ENCODE measurements around the gene DEPDC1. TPM values are rescaled to one million over a fixed set of nuclear protein-coding genes. Genes with fewer than 3 reads are reported as not detected.
"Not testable (repeated sequence)": the region's sequence is repeated elsewhere in the genome, so short reads cannot be mapped to it uniquely, and the experiment has no call there.

Gene DEPDC1, protein sequence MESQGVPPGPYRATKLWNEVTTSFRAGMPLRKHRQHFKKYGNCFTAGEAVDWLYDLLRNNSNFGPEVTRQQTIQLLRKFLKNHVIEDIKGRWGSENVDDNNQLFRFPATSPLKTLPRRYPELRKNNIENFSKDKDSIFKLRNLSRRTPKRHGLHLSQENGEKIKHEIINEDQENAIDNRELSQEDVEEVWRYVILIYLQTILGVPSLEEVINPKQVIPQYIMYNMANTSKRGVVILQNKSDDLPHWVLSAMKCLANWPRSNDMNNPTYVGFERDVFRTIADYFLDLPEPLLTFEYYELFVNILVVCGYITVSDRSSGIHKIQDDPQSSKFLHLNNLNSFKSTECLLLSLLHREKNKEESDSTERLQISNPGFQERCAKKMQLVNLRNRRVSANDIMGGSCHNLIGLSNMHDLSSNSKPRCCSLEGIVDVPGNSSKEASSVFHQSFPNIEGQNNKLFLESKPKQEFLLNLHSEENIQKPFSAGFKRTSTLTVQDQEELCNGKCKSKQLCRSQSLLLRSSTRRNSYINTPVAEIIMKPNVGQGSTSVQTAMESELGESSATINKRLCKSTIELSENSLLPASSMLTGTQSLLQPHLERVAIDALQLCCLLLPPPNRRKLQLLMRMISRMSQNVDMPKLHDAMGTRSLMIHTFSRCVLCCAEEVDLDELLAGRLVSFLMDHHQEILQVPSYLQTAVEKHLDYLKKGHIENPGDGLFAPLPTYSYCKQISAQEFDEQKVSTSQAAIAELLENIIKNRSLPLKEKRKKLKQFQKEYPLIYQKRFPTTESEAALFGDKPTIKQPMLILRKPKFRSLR
- under 1 TPM; 0.04 to 0.11 (median 0.07) TPM for polyA plus RNA-seq

DNA sequence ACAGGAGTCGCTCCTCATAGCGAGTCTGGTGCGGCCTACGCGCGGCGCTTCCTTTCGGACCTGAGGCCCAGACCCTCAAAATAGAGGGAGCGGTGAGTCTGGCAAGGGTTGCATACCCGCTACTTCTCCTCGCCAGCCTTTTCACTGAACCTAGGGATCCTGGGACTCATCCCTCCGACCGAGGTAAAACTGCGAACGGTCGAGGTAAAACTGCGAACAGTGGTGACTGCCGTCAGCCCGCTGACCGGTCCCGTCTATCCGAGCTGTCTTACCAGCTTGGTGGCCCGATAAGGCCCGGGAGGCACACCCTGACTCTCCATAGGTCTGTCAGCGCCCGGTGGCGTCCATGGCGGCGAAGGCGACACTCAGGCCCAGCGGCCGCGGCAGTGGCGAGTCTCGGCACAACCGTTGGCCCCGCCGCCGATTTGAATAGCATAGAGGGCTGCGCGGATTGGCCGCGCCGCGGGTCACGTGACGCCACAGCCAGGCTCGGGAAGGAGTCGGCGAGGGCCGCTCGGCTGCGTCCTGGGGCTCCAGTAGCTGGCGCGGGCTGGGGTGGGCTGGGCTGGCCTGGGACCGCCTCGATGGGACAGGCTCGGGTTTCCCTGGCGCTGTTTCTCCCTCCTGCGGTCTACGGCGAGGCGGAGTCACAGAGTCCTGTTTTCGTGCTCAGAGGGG is at the start of gene DEPDC1:
Gene DEPDC1, minus strand, starts transcription at position 403 of the 678 bp plus-strand sequence. Its CDS starts 83 bp downstream, at position 320.
- H3K27ac ChIP-seq (ENCODE audit: low read depth, low read length), result no peak within 1 kb of the TSS
- WGBS, 3 donors, result 0 to 3% (median 1%) methylated on average over 64 of the region's 64 CpGs

DNA sequence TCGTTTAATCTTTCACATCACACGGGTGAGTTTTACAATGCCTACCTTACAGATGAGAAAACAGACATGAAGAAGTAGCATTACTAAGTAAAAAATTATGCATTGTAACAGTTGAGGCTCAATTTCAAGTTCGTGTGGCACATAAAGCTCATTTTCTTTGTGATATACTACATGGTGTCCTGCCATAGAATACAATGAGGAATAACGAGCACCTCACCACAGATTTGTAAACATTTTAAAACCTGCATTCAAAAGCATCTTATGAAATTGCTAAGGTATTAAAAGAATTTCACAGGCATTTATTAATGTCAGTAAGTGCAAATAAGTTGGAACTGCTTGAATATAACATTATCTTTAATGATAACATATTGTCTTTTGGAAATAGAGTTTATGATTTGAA is 47.8 kb upstream of the DEPDC1 start:
- 74 to 81% (median 76%) methylated on average over 4 of the region's 4 CpGs for WGBS, 3 donors
- no peak overlapping the region for H3K27ac ChIP-seq (ENCODE audit: low read depth, low read length)

GRCh38 chr1:68542586-68542985 is 45.7 kb upstream of the DEPDC1 start:
- no peak overlapping the region for H3K27ac ChIP-seq (ENCODE audit: low read depth, low read length)

DNA sequence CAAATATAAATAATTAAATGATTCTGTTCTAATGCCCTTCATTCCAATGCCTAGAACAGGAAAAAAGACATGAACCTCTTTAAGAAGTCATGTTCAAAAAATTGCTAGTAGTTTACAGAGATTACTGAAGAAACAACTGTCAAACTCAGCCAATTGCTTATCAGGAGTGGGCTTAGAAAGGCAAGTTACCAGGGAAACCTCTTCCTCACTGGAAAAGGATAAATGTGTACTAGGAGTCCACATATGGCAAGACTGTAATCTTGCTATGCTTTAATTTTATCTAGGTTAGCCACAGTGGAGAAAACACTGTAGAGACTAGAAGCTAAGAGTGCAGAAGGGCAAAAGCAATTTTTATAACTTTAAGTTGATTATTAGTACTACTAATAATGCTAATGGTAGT is 42.1 kb upstream of the DEPDC1 start:
- H3K27ac ChIP-seq (ENCODE audit: low read depth, low read length), result no peak overlapping the region

- WGBS, 3 donors, result 69 to 96% (median 94%) methylated on average over 3 of the region's 3 CpGs
Measured at GRCh38 chr1:68528243-68528642, 31.4 kb upstream of the DEPDC1 start.

DNA sequence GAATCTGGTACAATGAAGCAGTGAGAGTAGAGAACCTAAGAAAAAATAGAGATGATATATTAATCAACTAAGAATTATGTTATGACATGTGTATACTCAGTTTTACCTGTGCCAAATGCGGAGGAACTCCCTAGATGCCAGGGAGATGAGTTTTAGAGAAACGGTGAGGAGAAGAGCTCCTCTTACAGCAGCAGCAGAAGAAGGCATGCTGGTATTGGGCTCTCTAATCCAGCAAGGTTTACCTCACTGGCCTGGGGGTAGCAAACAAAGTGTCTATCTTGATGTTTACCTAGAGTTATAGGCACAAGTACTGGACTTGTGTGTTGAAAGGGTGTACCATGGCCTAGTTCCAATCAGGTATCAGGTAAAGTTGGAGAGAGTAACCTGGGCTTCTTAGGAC is 28.9 kb upstream of the DEPDC1 start:
- no peak overlapping the region for H3K27ac ChIP-seq (ENCODE audit: low read depth, low read length)
- 85 to 89% (median 87%) methylated on average over 2 of the region's 2 CpGs for WGBS, 3 donors

More at GRCh38 chr1:68528243-68528642, 31.4 kb upstream of the DEPDC1 start:
- no peak overlapping the region for H3K27ac ChIP-seq (ENCODE audit: low read depth, low read length)

- no peak overlapping the region for H3K27ac ChIP-seq (ENCODE audit: low read depth, low read length)
Measured at GRCh38 chr1:68521286-68521685, 24.4 kb upstream of the DEPDC1 start.

DNA sequence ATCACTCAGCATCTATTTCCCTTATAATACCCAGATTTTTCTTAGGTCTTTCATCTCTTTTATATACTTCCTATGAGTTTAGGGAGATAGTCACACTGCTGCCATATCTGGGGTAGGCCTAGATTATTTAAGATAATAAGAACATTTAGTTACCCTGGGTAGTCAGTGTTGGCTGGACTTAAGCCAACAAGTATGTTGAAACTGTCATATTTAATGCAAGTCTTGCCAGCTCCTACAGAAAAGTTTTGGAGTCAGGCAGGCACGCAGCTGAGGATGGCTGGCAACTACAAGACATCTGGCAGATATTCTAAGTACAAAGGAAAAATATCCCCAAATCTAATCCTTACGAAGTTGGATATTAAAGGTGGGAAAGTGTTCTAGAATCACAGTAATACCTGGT is 19.2 kb upstream of the DEPDC1 start:
- H3K27ac ChIP-seq (ENCODE audit: low read depth, low read length), result no peak overlapping the region
- WGBS, 3 donors, result 42 to 66% (median 64%) methylated on average over 2 of the region's 2 CpGs

DNA sequence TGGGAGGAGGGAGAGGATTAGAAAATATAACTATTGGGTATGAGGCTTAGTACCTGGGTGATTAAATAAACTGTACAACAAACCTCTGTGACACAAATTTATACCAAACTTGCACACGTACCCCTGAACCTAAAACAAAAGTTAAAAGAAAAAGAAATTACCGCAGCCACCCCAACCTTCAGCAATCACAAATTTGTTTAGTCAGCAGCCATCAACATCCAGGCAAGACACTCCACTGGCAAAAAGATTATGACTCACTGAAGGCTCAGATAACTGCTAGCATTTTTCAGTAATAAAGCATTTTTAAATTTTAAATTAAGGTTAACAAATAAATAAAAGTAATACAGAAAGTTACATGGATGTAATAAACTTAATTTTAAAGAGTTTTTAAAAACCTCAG is 14.4 kb upstream of the DEPDC1 start:
- WGBS, 3 donors, result 87 to 96% (median 92%) methylated on average over 2 of the region's 2 CpGs

GRCh38 chr1:68506386-68506785 is 9.5 kb upstream of the DEPDC1 start:
- WGBS, 3 donors, result 82 to 96% (median 92%) methylated on average over 3 of the region's 3 CpGs
- no peak overlapping the region for H3K27ac ChIP-seq (ENCODE audit: low read depth, low read length)

More for the DNA sequence above, 14.4 kb upstream of the DEPDC1 start:
- H3K27ac ChIP-seq (ENCODE audit: low read depth, low read length), result no peak overlapping the region

- H3K27ac ChIP-seq (ENCODE audit: low read depth, low read length), result no peak overlapping the region
Measured at GRCh38 chr1:68503085-68503484, 6.2 kb upstream of the DEPDC1 start.

DNA sequence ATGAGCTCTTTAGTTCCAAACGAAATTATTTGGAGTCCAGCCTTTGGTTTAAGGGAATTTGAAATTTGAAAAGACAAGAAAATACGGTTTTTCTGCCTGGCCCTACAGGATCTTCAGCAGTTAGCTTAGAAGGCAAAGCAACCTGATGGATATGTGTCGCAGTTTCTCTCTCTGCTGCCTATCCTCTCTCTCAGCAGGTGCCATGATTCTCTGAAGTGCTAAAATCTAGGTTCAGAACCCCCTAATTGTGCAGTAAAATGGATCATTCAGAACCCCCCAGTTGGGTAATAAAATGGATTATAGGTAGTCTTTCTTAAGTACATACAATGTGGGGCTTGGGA is 446 bp upstream of the DEPDC1 start:
- no peak overlapping the region for H3K27ac ChIP-seq (ENCODE audit: low read depth, low read length)
- WGBS, 3 donors, result 7 to 10% (median 7%) methylated on average over 3 of the region's 3 CpGs

DNA sequence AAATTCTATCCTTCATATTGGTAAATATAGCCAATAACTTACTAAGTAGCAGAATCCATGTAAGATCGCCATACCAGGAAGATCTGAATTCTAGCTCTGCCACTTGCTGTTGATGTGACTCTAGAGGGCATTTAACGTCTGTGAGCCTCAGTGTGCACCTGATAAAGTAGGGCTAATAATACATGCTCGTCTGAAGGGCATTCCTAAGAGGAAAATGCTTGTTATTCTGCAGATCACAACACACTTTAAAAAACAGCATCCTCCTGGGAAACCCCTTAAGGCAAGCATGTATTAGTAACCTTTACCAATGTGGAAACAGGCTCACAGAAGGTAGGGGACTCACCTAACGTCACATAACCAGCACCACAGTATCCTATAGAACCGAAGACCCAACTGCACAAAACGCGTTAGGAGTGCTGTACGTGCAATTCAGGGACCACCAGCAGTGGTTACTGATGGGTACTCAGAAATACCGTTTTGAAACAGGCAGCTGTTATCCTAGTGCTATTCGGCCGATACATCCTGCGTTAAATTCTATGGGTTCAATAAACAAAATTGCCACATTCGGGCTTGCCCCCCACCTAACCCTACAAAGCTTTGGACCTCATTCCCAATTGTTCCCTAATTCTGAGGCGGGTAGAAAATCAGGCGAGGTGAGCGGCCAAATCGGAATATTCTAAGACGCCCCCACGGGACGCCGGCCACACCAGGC is 758 bp downstream of the DEPDC1 start:
- 11 to 17% (median 12%) methylated on average over 21 of the region's 21 CpGs for WGBS, 3 donors
- no peak overlapping the region for H3K27ac ChIP-seq (ENCODE audit: low read depth, low read length)

GRCh38 chr1:68495532-68495931 is 1.4 kb downstream of the DEPDC1 start:
- WGBS, 3 donors, result 79 to 87% (median 86%) methylated on average over 3 of the region's 3 CpGs
- no peak overlapping the region for H3K27ac ChIP-seq (ENCODE audit: low read depth, low read length)

DNA sequence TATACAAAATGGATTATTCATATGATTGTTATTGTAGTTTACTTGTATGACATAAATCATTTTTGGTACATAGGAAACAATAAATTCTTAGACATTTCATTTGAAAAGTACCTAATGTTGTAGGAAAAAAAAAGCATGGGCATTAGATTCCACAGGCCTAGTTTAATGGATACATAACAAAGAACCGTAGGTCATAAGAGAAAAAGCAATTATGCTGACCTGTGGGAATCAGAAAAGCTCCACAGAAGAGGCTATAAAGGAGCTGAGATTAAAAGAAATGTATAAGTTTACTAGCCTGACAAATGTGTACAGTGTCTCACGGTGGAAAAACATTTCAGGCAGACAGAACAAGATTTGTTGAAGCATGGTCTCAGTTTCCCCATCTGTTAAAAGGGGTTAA is 3.7 kb downstream of the DEPDC1 start:
- 82 to 93% (median 87%) methylated on average over 2 of the region's 2 CpGs for WGBS, 3 donors
- no peak overlapping the region for H3K27ac ChIP-seq (ENCODE audit: low read depth, low read length)

DNA sequence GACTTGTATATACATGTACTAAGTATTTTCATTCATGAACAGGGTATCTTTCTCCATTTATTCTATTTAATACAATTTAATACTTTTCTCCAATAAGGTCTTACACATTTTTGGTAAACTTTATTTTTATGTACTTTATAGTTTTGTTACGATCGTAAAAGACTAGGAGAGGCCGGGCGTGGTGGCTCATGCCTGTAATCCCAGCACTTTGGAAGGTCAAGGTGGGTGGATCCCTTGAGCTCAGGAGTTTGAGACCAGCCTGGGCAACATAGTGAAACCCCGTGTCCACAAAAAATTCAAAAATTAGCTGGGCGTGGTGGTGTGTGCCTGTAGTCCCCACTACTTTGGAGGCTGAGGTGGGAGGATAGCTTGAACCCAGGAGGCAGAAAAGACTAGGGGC is 4.6 kb downstream of the DEPDC1 start:
- not testable (repeated sequence) for H3K27ac ChIP-seq (ENCODE audit: low read depth, low read length)
- whole genome bisulfite sequencing, 3 donors, result 96 to 98% (median 98%) methylated on average over 6 of the region's 6 CpGs

- WGBS, 3 donors, result 86 to 96% (median 87%) methylated on average over 2 of the region's 2 CpGs
- H3K27ac ChIP-seq (ENCODE audit: low read depth, low read length), result no peak overlapping the region
Measured at GRCh38 chr1:68490046-68490651, 6.7 kb downstream of the DEPDC1 start.

DNA sequence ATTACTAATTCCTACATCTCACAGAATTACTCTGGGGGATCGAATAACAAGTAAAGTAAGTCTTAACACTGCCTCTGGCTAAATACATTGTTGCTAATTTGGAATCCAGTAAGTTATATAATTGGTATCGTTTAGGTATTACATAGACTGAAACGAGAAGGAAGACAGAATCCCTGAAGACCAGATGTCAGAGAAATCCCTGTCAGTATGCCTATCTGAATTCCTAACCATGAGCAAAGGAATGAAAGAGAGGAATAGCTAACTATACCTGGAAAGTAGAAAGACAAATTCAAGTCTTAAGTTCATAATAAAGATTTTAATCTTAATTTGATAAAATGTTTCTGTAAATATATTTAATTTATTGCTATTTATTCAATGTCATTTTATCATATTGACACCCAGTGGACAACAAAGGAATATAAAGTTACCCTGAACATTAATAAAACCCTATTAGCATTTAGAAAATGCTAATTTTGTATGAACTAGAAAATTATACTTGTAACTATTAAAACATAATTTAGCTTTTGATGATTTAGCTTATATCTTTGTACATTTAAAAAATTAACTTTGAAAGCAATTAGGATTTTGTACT is 11.4 kb downstream of the DEPDC1 start:
- no peak overlapping the region for H3K27ac ChIP-seq (ENCODE audit: low read depth, low read length)
- WGBS, 3 donors, result 59 to 83% (median 78%) methylated on average over 3 of the region's 3 CpGs
